Loucy (cell line): ENCODE data around the gene ARMH3.

Experiments used
- CTCF ChIP-seq: fragments of 200-600 bp; sonication (generic); conservative IDR thresholded peaks from 2 replicates; pipeline ENCODE4 v1.5.1; 2014; ENCODE audit warnings: mild to moderate bottlenecking, antibody characterized with exemption, low read length
- EZH2phosphoT487 ChIP-seq: fragments of 200-600 bp; IDR thresholded peaks from 2 replicates; pipeline ENCODE4 v1.6.1; 2018; ENCODE audit warnings: antibody characterized with exemption, mild to moderate bottlenecking, moderate library complexity, borderline replicate concordance

- TF ChIP-seq CTCF = peak; percentile 26
- TF ChIP-seq EZH2phosphoT487 = no peak
Observed at GRCh38 chr10:101843032-101844021, 212.6 kb downstream of the ARMH3 start, which contains the start of gene KCNIP2.
